ENCODE data around the gene MAPK13. TPM values are rescaled to one million over a fixed set of nuclear protein-coding genes. Genes with fewer than 3 reads are reported as not detected.

The MAPK13 gene
- total RNA-seq, 1 experiment from 2014 or later: 47.3 TPM

DNA sequence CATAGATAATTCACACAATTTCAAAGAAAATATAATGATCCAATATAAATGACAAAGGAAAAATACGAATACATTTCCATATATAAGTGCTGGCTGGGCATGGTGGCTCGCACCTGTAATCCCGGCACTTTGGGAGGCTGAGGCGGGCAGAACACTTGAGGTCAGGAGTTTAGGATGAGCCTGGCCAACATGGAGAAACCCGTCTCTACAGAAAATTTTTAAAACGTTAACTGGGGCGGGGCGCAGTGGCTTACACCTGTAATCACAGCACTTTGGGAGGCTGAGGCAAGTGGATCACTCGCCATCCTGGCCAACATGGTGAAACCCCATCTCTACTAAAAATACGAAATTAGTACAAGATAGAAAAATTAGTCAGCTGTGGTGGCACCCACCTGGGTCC is 14.9 kb upstream of the MAPK13 start:
- no peak overlapping the region for H3K4me3 ChIP-seq (replicated peaks in 1 of 2; ENCODE audit: low read depth in 1 of 2, low read length in 2 of 2)
- no peaks in the 10 kb centered on the region for H3K27me3 ChIP-seq (ENCODE audit: insufficient read depth, low read length)
- H3K4me2 ChIP-seq (ENCODE audit: low read length): no peak overlapping the region
- BruUV-seq (replicated peaks): no TSS peak
- no peaks in the 10 kb centered on the region for H3K79me2 ChIP-seq (ENCODE audit: insufficient read depth, low read length)
- no peaks in the 10 kb centered on the region for H4K20me1 ChIP-seq (ENCODE audit: insufficient read depth)
- no peak overlapping the region for H2AFZ ChIP-seq (ENCODE audit: low read depth, low read length, poor library complexity, severe bottlenecking)
- H3K9ac ChIP-seq (ENCODE audit: low read length): no peak overlapping the region
- no peaks in the 10 kb centered on the region for H3K36me3 ChIP-seq (ENCODE audit: control insufficient read depth in 1 of 2, insufficient read depth in 2 of 2, low read length in 2 of 2)
- no peaks in the 10 kb centered on the region for H3K9me3 ChIP-seq (ENCODE audit: control insufficient read depth in 1 of 2, insufficient read depth in 1 of 2, low read depth in 1 of 2, low read length in 2 of 2)
- no peak for DNase-seq (ENCODE audit: low read depth, low spot score)
- no peaks in the 10 kb centered on the region for H3K9me2 ChIP-seq (ENCODE audit: insufficient read depth)
- H3K4me1 ChIP-seq (ENCODE audit: control insufficient read depth in 1 of 2, insufficient read depth in 2 of 2, low read length in 2 of 2): peaks cover 0 to 16% of the 10 kb centered on the region in 2 experiments; a peak in 2 of 4 replicates
- ChIA-PET CTCF (no interaction called here), RAD21 (ENCODE audit: low non-redundant PET in 1 of 2, low total read pairs in 2 of 2, uncharacterized antibody in 2 of 2, unreplicated experiment in 2 of 2) (no interaction called here), POLR2A (no interaction called here)
- no peak overlapping the region for H3K27ac ChIP-seq (ENCODE audit: low read depth, low read length)
- intact Hi-C loops (cut with micrococcal nuclease): no loop called here
- TF ChIP-seq MAX (IDR thresholded peaks at IDR 0.05): no peak
- TF ChIP-seq SP1 (IDR thresholded peaks at IDR 0.05; ENCODE audit: low read depth): no peak
- no peak for TF ChIP-seq POLR2A (IDR thresholded peaks at IDR 0.05; ENCODE audit: borderline replicate concordance, extremely low read depth, insufficient read depth, insufficient read length)
- TF ChIP-seq EZH2phosphoT487 (IDR thresholded peaks at IDR 0.05; ENCODE audit: borderline replicate concordance): no peak
- TF ChIP-seq CEBPB (IDR thresholded peaks at IDR 0.05; ENCODE audit: low read depth): no peak
- TF ChIP-seq ELF1 (IDR thresholded peaks at IDR 0.05; ENCODE audit: borderline replicate concordance, low read depth): no peak
- no peak for TF ChIP-seq REST (IDR thresholded peaks at IDR 0.05; ENCODE audit: low read depth)
- no peak for TF ChIP-seq EZH2 (IDR thresholded peaks at IDR 0.05)
- TF ChIP-seq POLR2AphosphoS5 (IDR thresholded peaks at IDR 0.05; ENCODE audit: low read depth, low read length): no peak
- no peak for TF ChIP-seq EGR1 (IDR thresholded peaks at IDR 0.05; ENCODE audit: low read depth)
- TF ChIP-seq RAD21 (IDR thresholded peaks at IDR 0.05; ENCODE audit: low read depth): no peak
- TF ChIP-seq CBX3 (IDR thresholded peaks at IDR 0.05; ENCODE audit: low read depth): no peak
- no peak for TF ChIP-seq SRF (IDR thresholded peaks at IDR 0.05; ENCODE audit: low read depth)
- no peak for TF ChIP-seq YY1 (IDR thresholded peaks at IDR 0.05; ENCODE audit: extremely low read depth, insufficient replicate concordance, low read depth, low read length)
- no peak for TF ChIP-seq ZFX (IDR thresholded peaks at IDR 0.05)
- TF ChIP-seq, protein P1, sequence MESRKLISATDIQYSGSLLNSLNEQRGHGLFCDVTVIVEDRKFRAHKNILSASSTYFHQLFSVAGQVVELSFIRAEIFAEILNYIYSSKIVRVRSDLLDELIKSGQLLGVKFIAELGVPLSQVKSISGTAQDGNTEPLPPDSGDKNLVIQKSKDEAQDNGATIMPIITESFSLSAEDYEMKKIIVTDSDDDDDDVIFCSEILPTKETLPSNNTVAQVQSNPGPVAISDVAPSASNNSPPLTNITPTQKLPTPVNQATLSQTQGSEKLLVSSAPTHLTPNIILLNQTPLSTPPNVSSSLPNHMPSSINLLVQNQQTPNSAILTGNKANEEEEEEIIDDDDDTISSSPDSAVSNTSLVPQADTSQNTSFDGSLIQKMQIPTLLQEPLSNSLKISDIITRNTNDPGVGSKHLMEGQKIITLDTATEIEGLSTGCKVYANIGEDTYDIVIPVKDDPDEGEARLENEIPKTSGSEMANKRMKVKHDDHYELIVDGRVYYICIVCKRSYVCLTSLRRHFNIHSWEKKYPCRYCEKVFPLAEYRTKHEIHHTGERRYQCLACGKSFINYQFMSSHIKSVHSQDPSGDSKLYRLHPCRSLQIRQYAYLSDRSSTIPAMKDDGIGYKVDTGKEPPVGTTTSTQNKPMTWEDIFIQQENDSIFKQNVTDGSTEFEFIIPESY (IDR thresholded peaks at IDR 0.05; ENCODE audit: extremely low read depth, insufficient replicate concordance, low read length): no peak
- no peak for ATAC-seq

Measured in HCT116 (cell line).